WTC11 (cell line): Measurements from ENCODE around the gene SCYGR3.

Experiments used
- ARID4B ChIP-seq: sonication (generic); formaldehyde crosslinking; IDR thresholded peaks from 2 replicates; pipeline ENCODE4 v1.8.0; 2023; ENCODE audit warnings: missing genetic modification reagents, mild to moderate bottlenecking, borderline replicate concordance
- CBFB ChIP-seq: sonication (generic); formaldehyde crosslinking; IDR thresholded peaks from 2 replicates; pipeline ENCODE4 v1.8.1; 2022; ENCODE audit warnings: mild to moderate bottlenecking, low read depth, missing genetic modification reagents
- CTCF ChIP-seq: fragments of 200-600 bp; IDR thresholded peaks from 2 replicates; pipeline ENCODE4 v1.8.0; 2022; ENCODE audit warnings: antibody characterized with exemption
- PRRX2 ChIP-seq: fragments of 250-450 bp; sonication (Bioruptor Pico); IDR thresholded peaks from 2 replicates; pipeline ENCODE4 v1.8.0; 2021; ENCODE audit warnings: mild to moderate bottlenecking
- TCF7 ChIP-seq: sonication (generic); formaldehyde crosslinking; IDR thresholded peaks from 2 replicates; pipeline ENCODE4 v1.8.0; 2022; ENCODE audit warnings: mild to moderate bottlenecking, low read depth, missing genetic modification reagents, moderate library complexity
- USF2 ChIP-seq: sonication (generic); formaldehyde crosslinking; IDR thresholded peaks from 2 replicates; pipeline ENCODE4 v1.8.1; 2023; ENCODE audit warnings: mild to moderate bottlenecking, missing genetic modification reagents, moderate library complexity
- ZNF138 ChIP-seq: sonication (generic); formaldehyde crosslinking; conservative IDR thresholded peaks from 2 replicates; pipeline ENCODE4 v1.8.1; 2022; ENCODE audit warnings: mild to moderate bottlenecking, moderate library complexity, missing genetic modification reagents
- TF ChIP-seq, protein P1 (sequence below): sonication (generic); formaldehyde crosslinking; IDR thresholded peaks from 2 replicates; pipeline ENCODE4 v1.8.0; 2022; ENCODE audit warnings: mild to moderate bottlenecking, missing genetic modification reagents

DNA sequence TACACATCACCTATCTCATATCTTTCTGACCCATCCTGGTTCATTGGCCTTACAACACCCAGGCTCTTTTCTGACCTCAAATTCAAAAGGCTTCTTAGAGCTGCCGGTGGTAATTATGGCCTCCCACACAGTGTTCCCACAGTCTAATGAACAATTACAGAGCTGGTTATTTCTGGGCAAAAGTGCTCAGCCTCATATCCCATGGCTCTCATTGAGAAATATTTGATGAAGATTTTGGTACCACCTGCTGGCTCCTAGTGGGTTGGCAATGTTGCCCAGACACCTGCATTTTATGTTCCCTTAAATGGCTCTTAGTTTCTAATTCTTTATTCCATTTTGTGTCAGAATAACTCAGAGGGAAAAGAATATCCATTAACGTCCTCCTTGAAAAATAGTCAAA lies 36.0 kb downstream of the SCYGR3 start:
- no peak for TF ChIP-seq CBFB (CRISPR knock-in tag)
- TF ChIP-seq CTCF: no peak
- TF ChIP-seq USF2 (CRISPR knock-in tag): no peak
- TF ChIP-seq PRRX2 (CRISPR knock-in tag): no peak
- TF ChIP-seq TCF7 (CRISPR knock-in tag): no peak
- no peak for TF ChIP-seq ARID4B (CRISPR knock-in tag)
- TF ChIP-seq ZNF138 (CRISPR knock-in tag): no peak
- TF ChIP-seq, protein P1, sequence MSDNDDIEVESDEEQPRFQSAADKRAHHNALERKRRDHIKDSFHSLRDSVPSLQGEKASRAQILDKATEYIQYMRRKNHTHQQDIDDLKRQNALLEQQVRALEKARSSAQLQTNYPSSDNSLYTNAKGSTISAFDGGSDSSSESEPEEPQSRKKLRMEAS (CRISPR knock-in tag): no peak
